ENCODE results near the gene NOXA1. TPM values are rescaled to one million over a fixed set of nuclear protein-coding genes. Genes with fewer than 3 reads are reported as not detected.

The NOXA1 gene
- total and polyA plus RNA-seq, 2 of the 8 experiments (the other 6 are each of a cell fraction or from before 2014, with no cell fraction given): 0.34 to 0.91 TPM

GRCh38 chr9:137478613-137478961 lies 55.4 kb downstream of the NOXA1 start:
- Histone ChIP-seq H4K91ac (replicated peaks; ENCODE audit: insufficient read length, low read length) (no peak overlapping the region), H4K20me1 (replicated peaks in 1 of 2; ENCODE audit: control insufficient read depth in 1 of 2, insufficient read depth in 2 of 2, low read length in 2 of 2) (no peaks in the 10 kb centered on the region), H3K4me3 (ENCODE audit: extremely low read depth in 1 of 4, insufficient read depth in 2 of 4, low read depth in 3 of 4, low read length in 4 of 4) (no peak overlapping the region), H3K18ac (ENCODE audit: extremely low read depth, low read length) (no peak overlapping the region; the same call in 1 of the 2 replicates), H3K23me2 (ENCODE audit: low read depth, low read length) (no peaks in the 10 kb centered on the region), H2BK5ac (ENCODE audit: low read depth, low read length) (no peak overlapping the region), H3K23ac (ENCODE audit: insufficient read length) (no peak overlapping the region), H3K14ac (ENCODE audit: insufficient read length) (no peak overlapping the region), H2AK5ac (ENCODE audit: low read depth, low read length) (no peak overlapping the region), H2BK15ac (ENCODE audit: low read length) (no peak overlapping the region), H3K4me1 (replicated peaks in 1 of 4; ENCODE audit: control insufficient read depth in 3 of 4, insufficient read depth in 4 of 4, low read length in 3 of 4) (no peaks in the 10 kb centered on the region; a peak in 2 of 7 replicates), H4K5ac (ENCODE audit: insufficient read length, low read depth, low read length) (no peak overlapping the region), H3K79me1 (ENCODE audit: low read depth, low read length) (no peaks in the 10 kb centered on the region), H3K4ac (replicated peaks; ENCODE audit: insufficient read length, low read depth, low read length) (no peak overlapping the region), H3K9ac (replicated peaks in 1 of 4; ENCODE audit: extremely low read depth in 1 of 4, low read depth in 3 of 4, low read length in 3 of 4) (no peak overlapping the region), H3K27me3 (replicated peaks in 1 of 4; ENCODE audit: control insufficient read depth in 3 of 4, extremely low read depth in 1 of 4, insufficient read depth in 3 of 4, low read length in 3 of 4) (no peaks in the 10 kb centered on the region; a peak in 1 of 7 replicates), H2BK20ac (ENCODE audit: low read length) (no peak overlapping the region), H2BK12ac (ENCODE audit: low read depth, low read length) (no peak overlapping the region), H3K56ac (replicated peaks; ENCODE audit: insufficient read length, low read depth, low read length) (no peak overlapping the region), H3K9me3 (ENCODE audit: insufficient read depth in 2 of 2, low read depth in 1 of 2, low read length in 1 of 2) (peaks cover 4 to 11% of the 10 kb centered on the region in 2 experiments; a peak in 3 of 4 replicates), H3K4me2 (ENCODE audit: insufficient read depth in 1 of 2, low read depth in 2 of 2, low read length in 2 of 2) (no peak overlapping the region), H3K36me3 (ENCODE audit: control insufficient read depth in 2 of 4, insufficient read depth in 4 of 4, low read length in 3 of 4) (no peaks in the 10 kb centered on the region), H3K27ac (ENCODE audit: low read depth, low read length) (no peak overlapping the region), H2AFZ (ENCODE audit: low read length) (no peak overlapping the region), H3K79me2 (ENCODE audit: control insufficient read depth in 1 of 2, insufficient read depth in 2 of 2, low read length in 2 of 2) (no peaks in the 10 kb centered on the region), H2BK120ac (replicated peaks; ENCODE audit: low read depth, low read length) (no peak overlapping the region), H4K8ac (ENCODE audit: extremely low read depth, insufficient read depth, low read length) (peak overlapping the region; percentile 38)
- DNase-seq (ENCODE audit: low read depth in 1 of 2, low spot score in 2 of 2): no peak
- ChIA-PET CTCF (ENCODE audit: partially characterized antibody) (interaction anchor here (0.5 to 1.6 kb wide), 6 partner anchors 17 to 150 kb away, joined by 3 to 5 read pairs (median 4); no protein-coding TSS in a partner anchor), POLR2A (ENCODE audit: partially characterized antibody) (interaction anchor here (0.7 to 1.2 kb wide), 2 partner anchors 10 to 238 kb away, joined by 3 read pairs; partner anchors contain the start of gene TUBB4B)
- WGBS, 2 experiments (ENCODE audit: extremely low coverage in 1 of 2, insufficient coverage in 1 of 2, insufficient read length in 1 of 2, insufficient replicate concordance in 2 of 2, low coverage in 1 of 2, low lambda C conversion rate in 2 of 2, missing lambda C conversion rate in 1 of 2): 94% methylated on average over 11 of the region's 11 CpGs; no CpG with 5 or more reads in 1 of the 2 experiments
- FAIRE-seq: no peak
- TF ChIP-seq EP300 (IDR thresholded peaks at IDR 0.05; ENCODE audit: borderline replicate concordance in 1 of 2, low read depth in 2 of 2, low read length in 2 of 2): no peak
- TF ChIP-seq POLR2AphosphoS5 (IDR thresholded peaks at IDR 0.05; ENCODE audit: low read depth, low read length): no peak
- TF ChIP-seq JUND (IDR thresholded peaks at IDR 0.05; ENCODE audit: low read length): no peak
- no peak for TF ChIP-seq E2F6 (IDR thresholded peaks at IDR 0.05)
